HG03571 (cell line): ENCODE measurements around the gene DYNLT4.

Experiments
- ATAC-seq: cut with Tn5 transposase; IDR thresholded peaks from one replicate; pipeline ENCODE4 v1.9.1; 2021; ENCODE audit not compliant: unreplicated experiment

DYNLT4 gene

DNA sequence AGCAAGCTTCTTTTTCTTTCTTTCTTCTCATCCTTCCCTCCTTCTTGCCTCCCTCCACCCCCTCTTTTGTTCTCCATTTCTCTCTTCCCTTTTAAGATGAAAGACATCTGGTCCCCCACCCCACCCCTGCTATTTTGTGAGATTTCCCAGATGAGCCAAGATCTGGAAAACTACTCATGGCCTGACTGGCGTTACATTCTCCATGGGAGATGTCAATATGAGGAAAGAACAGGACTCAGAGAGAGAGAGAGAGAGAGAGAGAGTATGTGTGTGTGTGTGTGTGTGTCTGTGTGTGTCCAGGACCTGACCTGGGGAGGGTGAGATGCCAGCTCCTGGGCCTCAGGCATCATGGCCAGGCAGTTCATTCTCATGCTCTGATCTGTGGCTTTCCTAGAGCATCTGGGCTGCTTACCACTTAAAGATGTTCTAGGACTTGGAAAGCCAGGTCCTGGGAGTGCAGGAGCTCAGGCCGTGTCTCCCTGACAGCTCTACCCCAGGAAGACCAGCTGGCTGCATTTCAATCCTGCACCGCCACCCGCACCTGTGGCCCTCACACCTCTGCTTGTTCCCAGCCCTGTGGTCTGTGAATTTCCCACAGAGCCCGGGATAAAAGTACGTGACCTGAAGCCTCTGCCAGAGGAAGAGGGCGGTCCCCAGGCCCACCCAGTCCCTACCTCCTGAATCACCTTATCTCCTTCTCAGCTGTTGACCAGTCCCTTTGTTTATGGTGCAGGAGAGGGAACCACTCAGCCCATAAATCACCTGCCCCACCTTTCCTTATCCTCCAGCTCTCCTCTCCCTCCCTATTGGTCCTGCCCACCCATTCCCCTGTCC is 16.0 kb downstream of the DYNLT4 start:
- ATAC-seq, result no peak

DNA sequence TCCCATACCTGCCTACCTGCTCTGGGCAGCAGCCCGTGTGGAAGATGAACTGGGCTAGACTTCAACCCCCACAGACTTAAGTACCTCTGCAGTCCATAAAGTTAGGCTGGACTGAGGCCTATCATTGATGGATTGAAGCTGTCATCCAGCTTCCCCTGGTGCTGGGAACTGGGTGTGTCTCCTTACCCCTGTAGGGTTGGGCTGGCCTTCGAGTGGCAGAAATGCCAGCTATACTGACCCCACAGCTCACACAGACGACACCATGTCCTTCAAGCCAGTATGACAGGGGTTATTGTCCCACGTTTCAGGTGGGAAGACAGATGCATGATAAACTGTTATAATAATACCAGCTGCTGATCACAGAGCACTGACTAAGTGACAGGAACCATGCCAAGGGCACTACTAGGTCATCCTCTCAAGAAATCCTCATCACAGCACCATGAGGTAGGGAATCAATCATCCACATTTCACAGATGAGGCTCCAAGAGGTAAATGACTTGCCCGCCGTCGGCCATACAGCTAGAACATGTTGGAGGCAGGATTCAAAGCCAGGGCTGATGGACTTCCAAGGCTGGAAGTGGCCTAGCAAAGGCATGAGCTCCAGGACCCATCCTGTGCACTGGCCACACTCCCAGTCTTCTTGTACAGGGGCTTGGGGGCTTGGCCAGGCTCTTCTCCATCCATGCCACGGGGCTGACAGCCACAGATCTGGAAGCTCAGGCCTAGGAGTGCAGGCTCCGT is 18.9 kb downstream of the DYNLT4 start, which contains the start of gene BEST4:
TSS of gene BEST4 (minus strand) at position 51 of the 741 bp plus-strand sequence. CDS start 465 bp downstream, outside the sequence.
- ATAC-seq, result no peak

GRCh38 chr1:44787506-44787905 is 19.6 kb downstream of the DYNLT4 start:
- ATAC-seq, result no peak

DNA sequence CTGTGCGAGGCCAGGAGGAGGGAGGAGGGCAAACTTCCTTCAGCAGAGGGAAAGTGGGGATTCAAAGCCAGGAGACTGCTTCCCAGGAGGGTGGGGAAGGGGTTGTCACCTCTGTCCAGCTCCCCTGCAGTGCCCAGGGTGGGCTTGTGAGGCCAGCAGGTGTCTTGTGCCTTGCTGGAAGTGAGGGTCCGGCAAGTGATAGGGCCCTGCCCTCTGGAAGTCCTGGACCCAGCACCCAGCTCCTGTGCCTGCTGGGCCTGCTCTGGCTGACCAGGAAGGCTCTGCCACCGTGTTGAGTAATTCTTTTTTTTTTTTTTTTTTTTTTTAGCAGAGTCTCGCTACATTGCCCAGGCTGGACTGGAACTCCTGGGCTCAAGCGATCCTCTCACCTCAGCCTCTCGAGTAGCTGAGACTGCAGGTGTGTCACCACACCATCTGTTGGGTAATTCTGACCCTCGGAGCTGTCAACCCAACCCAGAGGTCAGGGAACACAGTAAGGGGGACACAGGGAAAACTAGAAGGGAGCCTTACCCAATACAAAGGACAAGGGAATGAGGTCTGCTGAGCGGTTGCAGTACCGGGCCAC is 20.2 kb downstream of the DYNLT4 start:
- no peak for ATAC-seq

GRCh38 chr1:44786138-44786840 is 20.9 kb downstream of the DYNLT4 start:
- no peak for ATAC-seq

GRCh38 chr1:44785501-44786137 is 21.5 kb downstream of the DYNLT4 start:
- ATAC-seq, result no peak

DNA sequence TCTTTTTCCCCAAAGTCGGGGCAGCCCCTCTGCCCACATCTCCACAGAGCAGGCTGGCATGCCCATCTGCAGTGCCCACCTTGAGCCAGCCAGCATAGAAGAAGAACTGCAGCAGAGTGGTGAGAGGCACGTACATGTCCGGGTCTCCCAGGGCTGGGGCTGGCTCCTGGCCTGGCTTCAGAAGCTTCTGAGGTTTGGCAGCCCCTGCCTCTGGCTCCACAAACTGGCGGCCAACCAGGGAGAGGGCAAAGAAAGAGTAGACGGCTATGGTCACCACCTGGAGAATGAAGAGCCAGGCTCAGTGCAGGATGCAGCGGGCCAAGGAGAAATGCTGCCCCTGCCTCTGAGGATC is 22.1 kb downstream of the DYNLT4 start:
- ATAC-seq, result no peak

GRCh38 chr1:44784094-44785028 is 22.8 kb downstream of the DYNLT4 start:
- no peak for ATAC-seq

GRCh38 chr1:44783697-44784093 is 23.5 kb downstream of the DYNLT4 start:
- ATAC-seq, result no peak

GRCh38 chr1:44780583-44781121 is 26.5 kb downstream of the DYNLT4 start:
- ATAC-seq, result no peak

- no peak for ATAC-seq
These were observed 28.2 kb downstream of the DYNLT4 start for GRCh38 chr1:44778705-44779576.

- ATAC-seq, result no peak
These were observed 29.0 kb downstream of the DYNLT4 start for GRCh38 chr1:44777969-44778635.

- no peak for ATAC-seq
These were observed 29.6 kb downstream of the DYNLT4 start for GRCh38 chr1:44777547-44777946.

DNA sequence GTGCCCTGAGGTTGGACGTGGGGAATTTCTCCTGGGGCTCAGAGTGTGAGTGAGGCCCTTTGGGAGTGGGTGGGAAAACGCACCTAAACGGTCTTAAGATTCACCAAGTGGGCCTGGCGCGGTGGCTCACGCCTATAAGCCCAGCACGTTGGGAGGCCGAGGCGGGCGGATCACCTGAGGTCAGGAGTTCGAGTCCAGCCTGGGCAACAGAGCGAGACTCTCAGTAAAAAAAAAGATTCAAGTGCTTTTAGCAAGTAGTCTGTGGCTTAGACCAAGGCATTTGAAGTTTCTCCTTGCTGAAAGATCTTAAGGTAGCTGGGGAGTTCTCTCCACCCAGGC is 30.5 kb downstream of the DYNLT4 start:
- ATAC-seq, result no peak

DNA sequence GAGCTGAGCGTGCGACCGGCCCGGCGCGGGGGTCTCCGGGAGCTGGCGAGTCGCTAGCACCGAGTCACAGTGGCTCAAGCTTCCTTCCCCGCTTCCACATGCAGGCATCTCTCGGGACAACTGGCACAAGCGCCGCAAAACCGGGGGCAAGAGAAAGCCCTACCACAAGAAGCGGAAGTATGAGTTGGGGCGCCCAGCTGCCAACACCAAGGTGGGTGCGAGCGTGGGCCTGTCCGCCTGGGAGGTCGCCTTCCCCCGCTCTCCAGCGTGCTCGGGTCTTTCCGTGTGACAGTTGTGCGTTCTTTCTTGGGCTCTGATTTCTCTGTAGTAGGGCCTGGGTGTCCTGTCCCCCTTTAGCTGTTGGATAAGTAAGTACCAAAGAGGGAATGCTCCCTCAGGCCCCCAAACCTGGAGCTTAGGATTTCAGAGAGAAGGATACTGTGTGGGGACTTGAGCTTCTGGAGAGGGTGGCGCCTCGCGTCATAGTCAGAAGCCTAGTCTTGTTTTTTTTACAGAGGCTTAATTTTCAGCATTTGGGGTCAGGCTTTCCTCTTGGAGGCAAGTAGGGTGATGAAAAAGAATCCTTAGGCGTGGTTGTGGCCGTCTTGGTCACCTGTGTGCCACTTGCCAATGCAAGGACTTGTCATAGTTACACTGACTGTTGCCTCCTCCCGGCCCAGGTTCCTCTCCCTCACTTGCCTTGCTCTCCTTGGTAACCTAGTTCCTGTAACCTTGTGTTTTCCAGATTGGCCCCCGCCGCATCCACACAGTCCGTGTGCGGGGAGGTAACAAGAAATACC is 31.0 kb downstream of the DYNLT4 start:
- no peak for ATAC-seq

- peak; percentile 79 for ATAC-seq
These were observed 31.8 kb downstream of the DYNLT4 start, which contains the start of gene RPS8 for GRCh38 chr1:44775078-44775929. Gene RPS8, plus strand, starts transcription at chr1:44775540. Its CDS starts 57 bp downstream, at chr1:44775597.
